LNCAP (cell line): ENCODE data around the gene PCDHGB3.
A peak's percentile ranks its signal among the peaks of the same experiment; 100 is the strongest.

Experiments used
- CTCF ChIP-seq: fragments of 450-650 bp; IDR thresholded peaks from 2 replicates; pipeline ENCODE4 v1.5.1; 2017; ENCODE audit warnings: mild to moderate bottlenecking

Gene PCDHGB3

GRCh38 chr5:141366016-141366896 is 3.8 kb upstream of the PCDHGB3 start:
- TF ChIP-seq CTCF: no peak

- no peak for TF ChIP-seq CTCF
These were observed 1.8 kb downstream of the PCDHGB3 start for GRCh38 chr5:141371572-141372475.

- peak; percentile 27; the same call in 1 of the 2 replicates for TF ChIP-seq CTCF
These were observed 3.8 kb downstream of the PCDHGB3 start, which contains the start of gene PCDHGA6 for GRCh38 chr5:141373673-141374317. Gene PCDHGA6 (plus strand): TSS chr5:141373891. CDS start chr5:141374084, 193 bp downstream.

GRCh38 chr5:141374627-141375026 is 4.6 kb downstream of the PCDHGB3 start:
- TF ChIP-seq CTCF: no peak

GRCh38 chr5:141382469-141383294 is 12.6 kb downstream of the PCDHGB3 start, which contains the start of gene PCDHGA7:
Gene PCDHGA7 (plus strand): TSS chr5:141382742. CDS start chr5:141382900, 158 bp downstream.
- peak; percentile 46 for TF ChIP-seq CTCF

- TF ChIP-seq CTCF: no peak
These were observed 13.3 kb downstream of the PCDHGB3 start for GRCh38 chr5:141383345-141383744.
